22Rv1 (cell line): ENCODE measurements around the gene XPC.

Source experiments
- CTCF ChIP-seq: fragments of 450-650 bp; IDR thresholded peaks from 2 replicates; pipeline ENCODE4 v1.5.1; 2017; ENCODE audit warnings: mild to moderate bottlenecking
- ZFX ChIP-seq: fragments of 450-650 bp; IDR thresholded peaks from 2 replicates; pipeline ENCODE4 v1.6.1; 2017; ENCODE audit warnings: antibody characterized with exemption, borderline replicate concordance

- TF ChIP-seq CTCF: no peak
- TF ChIP-seq ZFX: no peak
Observed at GRCh38 chr3:14133876-14134275, 44.5 kb downstream of the XPC start.
